HEK293T (cell line): ENCODE results near the gene ZSWIM7.

Experiments used
- ARNT ChIP-seq: fragments of 450-650 bp; IDR thresholded peaks from 2 replicates; pipeline ENCODE4 v1.6.1; 2017; ENCODE audit warnings: mild to moderate bottlenecking
- BHLHE40 ChIP-seq: fragments of 450-650 bp; IDR thresholded peaks from 2 replicates; pipeline ENCODE4 v1.6.1; 2016; ENCODE audit warnings: mild to moderate bottlenecking, moderate library complexity, borderline replicate concordance
- FOXK2 ChIP-seq: fragments of 450-650 bp; IDR thresholded peaks from 2 replicates; pipeline ENCODE4 v1.6.1; 2016; ENCODE audit warnings: mild to moderate bottlenecking
- FOXM1 ChIP-seq: fragments of 450-650 bp; IDR thresholded peaks from 2 replicates; pipeline ENCODE4 v1.6.1; 2017; ENCODE audit warnings: mild to moderate bottlenecking, borderline replicate concordance
- HDGF ChIP-seq: fragments of 450-650 bp; IDR thresholded peaks from 2 replicates; pipeline ENCODE4 v1.6.1; 2017; ENCODE audit warnings: antibody characterized with exemption, borderline replicate concordance
- LEF1 ChIP-seq: fragments of 450-650 bp; IDR thresholded peaks from 2 replicates; pipeline ENCODE4 v1.6.1; 2017; ENCODE audit warnings: mild to moderate bottlenecking, borderline replicate concordance
- NFRKB ChIP-seq: fragments of 450-650 bp; IDR thresholded peaks from 2 replicates; pipeline ENCODE4 v1.6.1; 2016; ENCODE audit warnings: mild to moderate bottlenecking, moderate library complexity
- PKNOX1 ChIP-seq: fragments of 450-650 bp; IDR thresholded peaks from 2 replicates; pipeline ENCODE4 v1.6.1; 2016
- SP1 ChIP-seq: fragments of 450-650 bp; IDR thresholded peaks from 2 replicates; pipeline ENCODE4 v1.6.1; 2017
- TARDBP ChIP-seq: fragments of 450-650 bp; IDR thresholded peaks from 2 replicates; pipeline ENCODE4 v1.6.1; 2016

GRCh38 chr17:16027708-16028584 lies 28.4 kb upstream of the ZSWIM7 start:
- TF ChIP-seq SP1 (no peak), BHLHE40 (no peak), FOXK2 (no peak), FOXM1 (no peak), HDGF (no peak), ARNT (no peak), NFRKB (no peak), PKNOX1 (no peak), LEF1 (no peak), TARDBP (no peak)
